ENCODE data around the gene MAN1B1. TPM values are rescaled to one million over a fixed set of nuclear protein-coding genes. Genes with fewer than 3 reads are reported as not detected.

MAN1B1 gene
- total and polyA plus RNA-seq, 2 of the 8 experiments (the other 6 are each of a cell fraction or from before 2014, with no cell fraction given), result 33.7 to 36.3 TPM

GRCh38 chr9:137067860-137068538, 18.8 kb upstream of the MAN1B1 start (continued):
- TF ChIP-seq EP300 (IDR thresholded peaks at IDR 0.05; ENCODE audit: borderline replicate concordance in 1 of 2, low read depth in 2 of 2, low read length in 2 of 2) (no peak), TBP (IDR thresholded peaks at IDR 0.05; ENCODE audit: low read depth, low read length) (0 out of 2 replicates have a peak, but pooled peaks have one; percentile 14), CTBP2 (IDR thresholded peaks at IDR 0.05; ENCODE audit: borderline replicate concordance, insufficient read depth, insufficient read length, low read length) (no peak), SP1 (IDR thresholded peaks at IDR 0.05; ENCODE audit: low read depth, low read length) (no peak), KDM1A (IDR thresholded peaks at IDR 0.05; ENCODE audit: borderline replicate concordance, low read length) (no peak), SUZ12 (IDR thresholded peaks at IDR 0.05; ENCODE audit: low read length) (no peak; the same call in 1 of the 2 replicates), BRCA1 (IDR thresholded peaks at IDR 0.05; ENCODE audit: low read depth, low read length) (no peak), POU5F1 (IDR thresholded peaks at IDR 0.05; ENCODE audit: low read depth, low read length) (no peak), GTF2F1 (IDR thresholded peaks at IDR 0.05; ENCODE audit: borderline replicate concordance, low read depth, low read length) (no peak), KDM5A (IDR thresholded peaks at IDR 0.05; ENCODE audit: low read length) (no peak), HDAC6 (IDR thresholded peaks at IDR 0.05; ENCODE audit: low read depth, low read length) (no peak), BCL11A (IDR thresholded peaks at IDR 0.05; ENCODE audit: low read depth in 2 of 2, low read length in 2 of 2) (no peak), MAX (IDR thresholded peaks at IDR 0.05) (0 out of 2 replicates have a peak, but pooled peaks have one; percentile 32), POLR2AphosphoS5 (IDR thresholded peaks at IDR 0.05; ENCODE audit: low read depth, low read length) (no peak), ASH2L (IDR thresholded peaks at IDR 0.05; ENCODE audit: low read length) (no peak), MAFK (IDR thresholded peaks at IDR 0.05; ENCODE audit: low read depth, low read length) (no peak), SIRT6 (IDR thresholded peaks at IDR 0.05; ENCODE audit: low read length) (no peak), RBBP5 (IDR thresholded peaks at IDR 0.05; ENCODE audit: borderline replicate concordance, low read depth, low read length) (no peak), RXRA (IDR thresholded peaks at IDR 0.05; ENCODE audit: insufficient read depth, low read depth, low read length) (no peak), TCF12 (IDR thresholded peaks at IDR 0.05; ENCODE audit: low read depth, low read length) (no peak), EGR1 (IDR thresholded peaks at IDR 0.05; ENCODE audit: borderline replicate concordance, low read depth, low read length) (no peak), NANOG (IDR thresholded peaks at IDR 0.05; ENCODE audit: insufficient read depth, low read depth, low read length, poor library complexity, severe bottlenecking) (no peak), TEAD4 (IDR thresholded peaks at IDR 0.05; ENCODE audit: low read depth, low read length) (no peak), JUND (IDR thresholded peaks at IDR 0.05; ENCODE audit: low read length) (no peak), NRF1 (IDR thresholded peaks at IDR 0.05; ENCODE audit: low read depth, low read length) (no peak), PHF8 (conservative IDR thresholded peaks at IDR 0.05; ENCODE audit: low read depth, low read length) (no peak)
